NCI-H2196 treated with DMSO at 0.1 percent for 48 hours (cell line): Measurements from ENCODE around the gene CDH13.

Experiments used
- DNase-seq: peaks from one replicate; lab custom pipeline; 2025; ENCODE audit not compliant: unreplicated experiment; lab: John Stamatoyannopoulos, UW

The CDH13 gene

GRCh38 chr16:83807710-83808572 lies 1181.2 kb downstream of the CDH13 start, which contains the start of gene HSBP1:
TSS of gene HSBP1 (plus strand) at chr16:83807978. CDS start at chr16:83808077, 99 bp downstream.
- peak; percentile 44 for DNase-seq

DNA sequence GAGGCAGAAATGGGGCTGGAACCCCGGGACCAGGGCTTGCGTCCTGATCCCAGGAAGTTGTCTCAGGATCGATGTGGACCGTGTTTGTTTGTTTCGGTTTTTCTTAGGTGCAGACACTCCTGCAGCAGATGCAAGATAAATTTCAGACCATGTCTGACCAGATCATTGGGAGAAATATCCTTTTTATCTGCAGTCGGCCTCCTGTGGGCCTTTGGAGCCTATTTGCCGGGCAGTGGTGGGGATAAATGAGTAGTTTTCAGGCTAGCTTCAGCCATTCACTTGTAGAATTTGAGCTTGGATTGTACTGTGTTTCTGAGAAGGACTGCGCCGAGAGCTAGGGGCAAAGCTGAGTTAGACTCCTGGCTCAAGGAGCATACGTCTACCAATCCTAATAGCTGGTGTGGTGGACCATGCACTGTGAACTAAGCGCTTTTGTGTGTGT lies 1181.8 kb downstream of the CDH13 start:
- DNase-seq = no peak

DNA sequence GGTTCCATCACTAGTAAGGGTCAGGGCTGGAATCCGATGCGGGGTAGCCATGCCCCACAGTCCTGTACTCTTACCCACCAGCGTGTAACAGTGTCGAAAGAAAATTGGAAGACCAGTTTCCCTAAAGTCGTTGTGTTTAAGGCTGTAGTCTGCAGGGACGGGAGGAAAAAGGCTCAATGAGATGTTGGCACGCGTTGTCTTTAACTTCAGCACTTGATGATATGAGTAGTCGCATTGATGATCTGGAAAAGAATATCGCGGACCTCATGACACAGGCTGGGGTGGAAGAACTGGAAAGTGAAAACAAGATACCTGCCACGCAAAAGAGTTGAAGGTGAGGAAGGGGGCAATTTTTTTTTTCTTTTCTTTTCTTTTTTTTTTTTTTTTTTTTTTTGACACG lies 1182.3 kb downstream of the CDH13 start:
- DNase-seq = no peak

GRCh38 chr16:83810901-83811300 lies 1184.1 kb downstream of the CDH13 start:
- no peak for DNase-seq

- DNase-seq = peak; percentile 54
These were observed 1187.3 kb downstream of the CDH13 start for GRCh38 chr16:83813823-83814658.

DNA sequence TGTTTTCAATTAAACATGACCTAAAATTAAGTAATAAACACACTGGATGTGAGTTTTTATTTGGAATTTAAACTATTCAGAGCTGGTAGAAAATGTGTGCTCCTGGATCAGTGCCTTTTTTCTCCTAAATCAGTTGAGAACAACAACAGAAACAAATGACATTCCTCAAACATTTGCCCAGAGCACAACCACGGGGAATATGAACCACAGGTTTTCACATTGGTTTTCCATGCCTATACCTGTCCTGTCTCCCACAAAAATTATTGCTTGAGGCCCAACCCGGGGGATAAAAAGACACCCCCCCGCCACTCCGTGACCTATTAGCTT lies 1187.9 kb downstream of the CDH13 start:
- DNase-seq = no peak

DNA sequence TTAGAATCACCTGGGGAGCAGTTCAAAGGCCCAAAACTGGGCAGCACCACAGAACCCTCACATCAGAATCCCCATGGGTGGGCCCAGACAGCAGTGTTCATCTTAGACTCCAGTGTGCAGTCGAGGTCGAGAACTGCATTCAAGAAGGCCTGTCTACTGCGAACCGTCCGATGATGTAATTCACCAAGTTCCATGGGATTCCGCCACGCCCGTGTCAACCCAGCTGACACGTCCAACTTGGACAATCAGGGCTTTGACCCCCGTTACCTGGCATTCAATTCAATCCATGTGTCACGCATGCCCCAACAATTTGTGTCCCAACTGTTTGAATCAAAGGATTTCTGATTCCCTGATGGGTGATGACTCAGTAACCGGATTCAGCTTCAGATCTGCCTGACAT lies 1190.3 kb downstream of the CDH13 start:
- DNase-seq = no peak

GRCh38 chr16:83818276-83818675 lies 1191.5 kb downstream of the CDH13 start:
- no peak for DNase-seq

DNA sequence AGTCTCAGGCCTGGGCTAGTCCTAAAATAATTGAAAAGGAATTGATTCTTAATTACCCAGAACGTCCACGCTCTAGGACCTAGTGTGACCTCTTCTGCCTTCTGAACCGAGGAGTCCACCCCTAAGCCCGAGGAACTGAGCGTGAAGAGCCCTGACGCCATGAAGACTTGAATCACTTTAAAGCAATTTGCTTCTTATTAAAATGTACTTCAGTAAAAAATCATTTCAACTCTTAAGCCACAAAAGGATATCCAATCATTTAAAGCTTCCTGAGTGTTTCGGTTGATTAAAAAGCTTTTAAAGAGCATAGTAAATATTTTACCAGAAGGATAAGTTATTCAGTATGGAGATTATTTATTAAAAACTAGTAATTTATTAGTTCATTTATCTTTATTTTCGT lies 1192.6 kb downstream of the CDH13 start:
- no peak for DNase-seq

DNA sequence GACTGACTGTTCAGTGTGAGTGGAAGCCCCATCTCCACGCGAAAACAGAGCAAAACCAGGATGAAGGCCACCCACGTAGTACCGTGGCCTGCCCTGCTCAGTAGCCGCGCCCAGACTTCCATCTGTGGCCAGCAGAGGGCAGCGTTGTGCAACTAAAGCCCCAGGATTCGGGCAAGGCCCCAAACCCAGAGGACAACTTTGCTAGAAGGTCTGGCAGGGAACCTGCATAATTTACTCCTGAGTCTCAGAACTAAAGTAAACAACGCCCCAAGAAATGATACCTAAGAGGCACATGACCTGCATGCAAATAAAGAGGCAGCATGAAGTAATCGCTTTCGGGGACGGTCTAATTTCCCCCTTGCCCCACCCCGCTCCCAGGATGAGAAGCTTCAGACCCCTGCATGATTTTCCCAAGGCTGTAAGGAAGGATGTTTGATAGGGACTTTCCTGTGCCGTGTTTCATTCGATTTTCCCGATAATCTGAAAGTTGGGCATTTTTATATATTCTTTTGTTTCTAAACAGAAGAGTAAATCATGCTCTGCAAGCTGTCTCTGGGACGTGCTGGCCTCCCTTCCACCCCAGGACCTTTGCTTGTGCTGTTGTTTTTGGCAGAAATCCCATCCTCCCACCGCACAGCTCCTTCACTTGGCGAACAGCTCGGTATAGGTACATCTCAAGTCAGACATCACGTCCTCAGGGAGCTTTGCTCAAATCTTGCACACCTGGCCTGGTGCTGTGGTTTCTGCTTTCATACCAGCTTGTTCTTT lies 1199.6 kb downstream of the CDH13 start:
- DNase-seq = peak; percentile 40

DNA sequence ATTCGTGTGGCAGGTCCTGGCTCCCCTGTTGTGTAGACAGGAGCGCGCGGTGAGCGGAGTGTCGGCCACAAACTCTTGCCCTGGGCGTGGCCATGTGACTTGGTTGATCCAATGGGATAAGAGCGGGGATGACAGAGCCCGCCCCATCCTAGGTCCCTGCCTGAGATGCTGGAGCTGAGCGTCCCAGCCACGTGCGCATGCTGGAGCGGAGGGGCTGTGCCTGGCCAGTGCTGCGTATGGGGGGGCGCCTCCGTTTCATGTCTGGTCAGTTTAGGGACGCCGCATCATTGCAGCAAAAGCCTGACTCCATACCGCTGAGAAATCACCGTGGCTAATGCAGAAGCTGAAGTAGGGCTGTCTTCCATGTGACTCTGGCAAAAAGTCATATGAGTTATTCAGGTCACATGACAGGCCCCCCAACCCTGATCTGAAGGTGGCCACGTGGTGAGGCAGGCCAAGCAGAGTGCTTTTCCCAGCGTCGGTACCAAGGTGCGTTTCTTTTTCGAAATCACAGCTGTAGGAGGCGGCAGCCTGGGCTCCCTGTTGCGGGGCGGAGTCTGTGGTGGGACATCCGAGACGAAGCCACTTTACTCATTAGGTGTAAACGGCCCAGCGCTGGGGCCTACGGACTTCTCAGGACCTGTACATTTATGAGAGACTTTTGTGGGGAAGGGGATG lies 1203.5 kb downstream of the CDH13 start:
- DNase-seq = no peak

- no peak for DNase-seq
These were observed 1204.1 kb downstream of the CDH13 start for GRCh38 chr16:83830769-83831455.

DNA sequence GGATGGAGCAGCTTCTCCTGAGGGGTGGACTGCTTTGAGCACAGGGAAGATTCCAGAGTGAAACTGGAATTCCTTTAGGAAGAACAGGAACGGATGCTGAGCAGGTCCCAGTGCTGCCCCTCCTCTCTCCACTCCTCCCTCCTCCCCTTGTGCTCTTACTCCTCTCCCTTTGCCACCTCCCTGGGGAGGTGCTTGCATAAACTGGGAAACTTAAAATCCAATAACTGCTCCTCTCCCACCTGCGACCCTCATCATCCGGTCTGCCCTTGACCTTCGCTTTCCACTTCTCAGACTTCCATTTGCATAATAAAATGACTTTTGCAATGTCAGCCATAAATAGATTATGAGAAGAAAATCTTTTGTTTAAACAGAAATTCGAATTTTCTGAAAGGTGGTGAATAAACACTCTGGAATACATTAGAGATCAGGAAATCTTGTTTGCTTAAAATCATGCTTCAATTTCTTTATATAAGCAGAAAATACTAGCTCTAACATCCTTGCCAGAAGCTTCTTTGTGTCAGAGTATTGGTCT lies 1204.8 kb downstream of the CDH13 start:
- DNase-seq = no peak

DNA sequence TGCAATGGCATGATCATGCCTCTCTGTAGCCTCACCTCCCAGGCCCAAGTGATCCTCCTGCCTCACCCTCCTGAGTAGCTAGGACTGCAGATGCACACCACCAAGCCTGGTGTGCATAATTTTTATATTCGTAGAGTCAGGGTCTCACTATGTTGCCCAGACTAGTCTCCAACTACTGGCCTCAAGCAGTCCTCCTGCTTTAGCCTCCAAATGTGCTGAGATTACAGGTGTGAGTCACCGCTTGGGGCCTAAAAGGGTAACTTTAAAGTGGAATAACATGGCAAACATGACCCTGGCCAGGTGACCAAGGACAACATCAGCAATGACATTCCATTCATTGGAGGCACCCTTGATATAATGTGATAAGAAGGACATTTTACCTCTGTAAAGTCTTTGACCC lies 1207.2 kb downstream of the CDH13 start:
- DNase-seq = no peak

DNA sequence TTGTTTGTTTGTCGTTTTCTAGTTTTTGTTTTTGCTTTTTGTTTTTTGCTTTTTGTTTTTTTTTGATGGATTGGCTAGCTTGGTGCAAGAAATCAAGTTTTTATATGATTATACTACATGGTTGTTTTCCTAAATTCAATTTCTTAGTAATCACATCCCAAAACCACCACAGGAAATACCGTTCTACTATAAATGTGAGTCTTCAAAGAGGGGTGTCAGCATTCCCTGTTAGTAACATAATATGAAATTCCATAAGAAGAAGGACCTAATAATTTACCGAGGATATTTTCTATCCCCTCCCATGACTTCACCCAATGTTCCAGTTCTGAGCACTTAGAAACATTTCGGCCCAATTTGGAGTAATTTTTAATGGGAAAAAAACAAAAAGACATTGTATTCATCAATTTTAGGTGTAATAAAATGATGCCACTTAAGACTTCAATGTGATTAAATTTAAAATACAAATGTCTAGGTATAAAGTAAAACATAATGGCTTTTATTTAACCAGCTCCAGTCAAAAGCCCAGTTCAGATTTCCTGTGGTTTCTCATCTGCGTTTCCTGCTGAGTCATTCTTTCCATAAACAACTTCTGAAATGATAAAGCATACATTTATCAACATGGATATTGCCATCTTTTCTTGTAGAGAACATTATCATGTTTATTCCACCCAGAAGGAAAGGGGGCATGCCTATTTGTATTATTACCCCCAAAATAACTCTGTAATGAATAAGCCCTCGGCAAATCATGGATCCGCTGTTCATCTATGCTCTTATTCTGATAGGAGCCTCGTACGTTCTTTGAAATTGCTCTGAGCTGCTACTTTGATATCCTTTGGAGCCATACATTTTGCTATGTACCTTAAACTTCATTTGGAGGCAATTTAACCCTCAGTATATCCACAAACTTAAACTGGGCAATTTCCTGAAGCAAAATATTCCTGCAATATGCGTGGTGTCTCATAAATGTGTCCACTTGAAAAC lies 1209.1 kb downstream of the CDH13 start:
- peak; percentile 27 for DNase-seq

DNA sequence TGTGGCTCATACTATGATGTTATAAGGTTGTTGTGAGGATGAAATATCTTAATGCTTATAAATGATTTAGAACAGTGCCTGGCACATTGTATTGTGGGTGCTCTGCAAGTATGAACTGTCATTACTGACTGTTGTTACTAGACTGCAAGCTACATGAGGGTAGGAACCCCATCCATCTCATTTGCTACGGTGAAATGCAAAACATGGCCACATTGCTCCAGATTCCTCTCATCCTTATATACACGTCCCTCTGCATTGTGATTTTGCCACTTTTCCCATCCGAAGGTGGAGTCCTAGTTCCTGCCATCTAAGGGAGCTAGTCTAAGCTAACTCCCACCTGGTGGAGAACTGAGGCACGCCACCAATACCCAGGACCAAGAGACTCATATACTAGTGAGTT lies 1210.8 kb downstream of the CDH13 start:
- no peak for DNase-seq

GRCh38 chr16:83838151-83838550 lies 1211.4 kb downstream of the CDH13 start:
- no peak for DNase-seq

GRCh38 chr16:83839561-83839960 lies 1212.8 kb downstream of the CDH13 start:
- DNase-seq = no peak
